Measurements from ENCODE around the gene TMEM256. TPM values are rescaled to one million over a fixed set of nuclear protein-coding genes. Genes with fewer than 3 reads are reported as not detected.

Gene TMEM256
- total and polyA plus RNA-seq, 2 of the 8 experiments (the other 6 are each of a cell fraction or from before 2014, with no cell fraction given), result 97.0 to 350 TPM

DNA sequence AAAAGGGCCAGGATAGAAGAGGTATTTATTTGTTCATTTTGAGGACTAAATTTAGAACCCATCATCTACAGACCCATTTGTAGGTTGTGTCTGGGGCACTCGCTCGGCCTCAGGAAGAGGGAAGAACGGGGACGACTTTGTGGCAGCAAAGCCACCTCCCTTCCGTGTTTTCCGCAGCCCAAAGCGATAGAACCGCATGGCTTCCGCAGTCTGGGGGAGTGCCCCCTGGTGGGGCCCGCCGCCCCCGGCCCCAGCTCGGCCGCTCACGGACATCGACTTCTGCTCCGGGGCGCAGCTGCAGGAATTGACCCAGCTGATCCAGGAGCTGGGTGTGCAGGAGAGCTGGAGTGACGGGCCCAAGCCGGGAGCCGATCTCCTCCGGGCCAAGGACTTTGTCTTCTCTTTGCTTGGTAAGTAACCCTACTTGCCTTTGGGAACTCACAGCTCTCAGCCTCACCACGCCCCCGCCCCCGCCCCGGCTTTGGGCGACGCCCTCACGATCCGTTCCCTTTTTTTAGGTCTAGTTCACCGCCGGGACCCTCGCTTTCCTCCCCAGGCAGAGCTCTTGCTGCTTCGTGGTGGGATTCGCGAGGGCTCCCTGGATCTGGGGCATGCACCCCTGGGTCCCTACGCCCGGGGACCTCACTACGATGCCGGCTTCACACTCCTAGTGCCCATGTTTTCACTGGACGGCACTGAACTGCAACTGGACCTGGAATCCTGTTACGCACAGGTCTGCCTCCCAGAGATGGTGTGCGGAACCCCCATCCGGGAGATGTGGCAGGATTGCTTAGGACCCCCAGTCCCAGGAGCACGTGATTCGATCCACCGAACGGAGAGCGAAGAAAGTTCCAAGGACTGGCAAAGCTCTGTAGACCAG, 32.0 kb upstream of the TMEM256 start:
- Histone ChIP-seq H3K4me1 (replicated peaks in 1 of 4; ENCODE audit: control insufficient read depth in 3 of 4, insufficient read depth in 4 of 4, low read length in 3 of 4) (peaks cover 0 to 22% (median 9%) of the 10 kb centered on the region in 4 experiments; a peak in 6 of 7 replicates), H4K5ac (ENCODE audit: insufficient read length, low read depth, low read length) (peak overlapping the region; percentile 8), H3K4me3 (ENCODE audit: extremely low read depth in 1 of 4, insufficient read depth in 2 of 4, low read depth in 3 of 4, low read length in 4 of 4) (peak overlapping the region; percentile 50 to 83 (median 67)), H2BK15ac (ENCODE audit: low read length) (peak overlapping the region; percentile 95; the same call in 1 of the 2 replicates), H3K79me2 (ENCODE audit: control insufficient read depth in 1 of 2, insufficient read depth in 2 of 2, low read length in 2 of 2) (no peaks in the 10 kb centered on the region), H3K27ac (ENCODE audit: low read depth, low read length) (peak overlapping the region; percentile 59), H2BK20ac (ENCODE audit: low read length) (0 out of 2 replicates have a peak overlapping the region, but pooled peaks have one; percentile 61), H3K36me3 (ENCODE audit: control insufficient read depth in 2 of 4, insufficient read depth in 4 of 4, low read length in 3 of 4) (no peaks in the 10 kb centered on the region), H3K9me3 (ENCODE audit: insufficient read depth in 2 of 2, low read depth in 1 of 2, low read length in 1 of 2) (no peaks in the 10 kb centered on the region), H2BK120ac (replicated peaks; ENCODE audit: low read depth, low read length) (peak overlapping the region; percentile 91), H3K23ac (ENCODE audit: insufficient read length) (no peak overlapping the region), H3K79me1 (ENCODE audit: low read depth, low read length) (no peaks in the 10 kb centered on the region), H3K56ac (replicated peaks; ENCODE audit: insufficient read length, low read depth, low read length) (peak overlapping the region; percentile 42), H2AK5ac (ENCODE audit: low read depth, low read length) (no peak overlapping the region; the same call in 1 of the 2 replicates), H2BK5ac (ENCODE audit: low read depth, low read length) (peak overlapping the region; percentile 63), H4K20me1 (replicated peaks in 1 of 2; ENCODE audit: control insufficient read depth in 1 of 2, insufficient read depth in 2 of 2, low read length in 2 of 2) (no peaks in the 10 kb centered on the region), H3K23me2 (ENCODE audit: low read depth, low read length) (peaks cover 30% of the 10 kb centered on the region), H4K91ac (replicated peaks; ENCODE audit: insufficient read length, low read length) (peak overlapping the region; percentile 79), H3K27me3 (replicated peaks in 1 of 4; ENCODE audit: control insufficient read depth in 3 of 4, extremely low read depth in 1 of 4, insufficient read depth in 3 of 4, low read length in 3 of 4) (peaks cover 2 to 19% (median 12%) of the 10 kb centered on the region in 4 experiments; a peak in 6 of 7 replicates), H2BK12ac (ENCODE audit: low read depth, low read length) (peak overlapping the region; percentile 94), H4K8ac (ENCODE audit: extremely low read depth, insufficient read depth, low read length) (peak overlapping the region; percentile 97), H3K4ac (replicated peaks; ENCODE audit: insufficient read length, low read depth, low read length) (peak overlapping the region; percentile 100), H3K18ac (ENCODE audit: extremely low read depth, low read length) (peak overlapping the region; percentile 90), H3K14ac (ENCODE audit: insufficient read length) (no peak overlapping the region), H3K9ac (replicated peaks in 1 of 4; ENCODE audit: extremely low read depth in 1 of 4, low read depth in 3 of 4, low read length in 3 of 4) (peak overlapping the region in 3 of 4 experiments; percentile 1 to 46 (median 35); a peak in 5 of 7 replicates), H2AFZ (ENCODE audit: low read length) (no peak overlapping the region; the same call in 1 of the 2 replicates), H3K4me2 (ENCODE audit: insufficient read depth in 1 of 2, low read depth in 2 of 2, low read length in 2 of 2) (peak overlapping the region; percentile 91)
- FAIRE-seq, result no peak
- ChIA-PET POLR2A (ENCODE audit: partially characterized antibody) (interaction anchor here (0.6 to 15.5 kb wide), 34 partner anchors 9 to 321 kb away, joined by 3 to 339 read pairs (median 4); partner anchors contain the start of genes ACAP1, ASGR2, CHRNB1 and CLDN7), CTCF (ENCODE audit: partially characterized antibody) (interaction anchor here (0.7 to 5.1 kb wide), 31 partner anchors 9 to 195 kb away, joined by 3 to 56 read pairs (median 5); partner anchors contain the start of genes CHRNB1, KCTD11, SLC35G6 and SPEM2)
- 6% methylated on average over 28 of the region's 49 CpGs; no CpG with 5 or more reads in 1 of the 2 experiments for WGBS, 2 experiments (ENCODE audit: extremely low coverage in 1 of 2, insufficient coverage in 1 of 2, insufficient read length in 1 of 2, insufficient replicate concordance in 2 of 2, low coverage in 1 of 2, low lambda C conversion rate in 2 of 2, missing lambda C conversion rate in 1 of 2)
- peak in 1 of 2 experiments; percentile 84 for DNase-seq (ENCODE audit: low read depth in 1 of 2, low spot score in 2 of 2)
- TF ChIP-seq, protein P1, sequence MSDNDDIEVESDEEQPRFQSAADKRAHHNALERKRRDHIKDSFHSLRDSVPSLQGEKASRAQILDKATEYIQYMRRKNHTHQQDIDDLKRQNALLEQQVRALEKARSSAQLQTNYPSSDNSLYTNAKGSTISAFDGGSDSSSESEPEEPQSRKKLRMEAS (IDR thresholded peaks at IDR 0.05), result peak; percentile 13; the same call in 1 of the 2 replicates
- TF ChIP-seq CTBP2 (IDR thresholded peaks at IDR 0.05; ENCODE audit: borderline replicate concordance, insufficient read depth, insufficient read length, low read length) (no peak), SAP30 (IDR thresholded peaks at IDR 0.05; ENCODE audit: insufficient read depth, insufficient replicate concordance, low read length) (peak; percentile 79), NRF1 (IDR thresholded peaks at IDR 0.05; ENCODE audit: low read depth, low read length) (no peak), YY1 (IDR thresholded peaks at IDR 0.05; ENCODE audit: low read depth, low read length) (0 out of 2 replicates have a peak, but pooled peaks have one; percentile 23), TEAD4 (IDR thresholded peaks at IDR 0.05; ENCODE audit: low read depth, low read length) (no peak), ATF3 (IDR thresholded peaks at IDR 0.05; ENCODE audit: insufficient read depth, low read depth, low read length) (no peak), RAD21 (IDR thresholded peaks at IDR 0.05 in 1 of 2, conservative IDR thresholded peaks at IDR 0.05 in 1 of 2; ENCODE audit: low read depth in 2 of 2, low read length in 2 of 2) (no peak; a peak in 1 of 4 replicates)

Data from H1 (cell line).